K562 (cell line): ENCODE data around the gene PRELID3B. TPM values are rescaled to one million over a fixed set of nuclear protein-coding genes. Genes with fewer than 3 reads are reported as not detected.

Experiments
- ATAC-seq: fragments of 200-7000 bp; cut with Tn5 transposase; 3 replicates; pipeline ENCODE4 v1.9.1; 2020; ENCODE audit warnings: moderate library complexity
- BruUV-seq: library from RNA; stranded (reverse); fragments of 400-500 nt; replicated peaks from 2 replicates; lab custom pipeline; 2021; lab: Mats Ljungman, UMichigan
- CTCF ChIA-PET: fragments of 300-600 bp; formaldehyde crosslinking; extraction: SDS; loops from one replicate; lab custom pipeline; 2021; ENCODE audit warnings: low intra/inter-chr PET ratio; lab: Yijun Ruan, JAX
- POLR2A ChIA-PET: fragments of 300-600, 350-650 bp; sonication (Branson Sonifier 250); formaldehyde crosslinking; extraction: SDS; loops from one replicate; lab custom pipeline; 2021; ENCODE audit warnings: antibody characterized with exemption, inconsistent platforms; lab: Yijun Ruan, JAX
- DNase-seq, 4 experiments: peaks; one replicate each; pipeline versions ENCODE4 v3.0.0 to v3.0.0-alpha.2; 2011 to 2018; ENCODE audit warnings: low spot score in 3 of 4, mixed read lengths in 3 of 4; ENCODE audit errors: extremely low read depth in 1 of 4
- FAIRE-seq: peaks from 2 replicates; lab custom pipeline; 2011; peaks lifted over from hg19 to GRCh38; lab: Jason Lieb, UNC
- H2AFZ ChIP-seq: 2 replicates; pipeline ENCODE4 v1.6.0; 2011; ENCODE audit warnings: low read depth, low read length, control low read depth, inconsistent platforms
- H3K27ac ChIP-seq: fragments of 200-600 bp; 3 replicates; pipeline ENCODE4 v1.8.0; 2011; ENCODE audit warnings: low read depth, mild to moderate bottlenecking, control low read depth, inconsistent platforms, low read length, moderate library complexity, mixed read lengths; ENCODE audit errors: extremely low read depth
- H3K27me3 ChIP-seq, 2 experiments: fragments of 300-600 bp in 1 of 2; 2 replicates in 1 of 2; 3 replicates in 1 of 2; pipeline versions ENCODE4 v1.6.0 to v1.8.0; 2011; ENCODE audit warnings: inconsistent platforms in 2 of 2, low read length in 2 of 2, mild to moderate bottlenecking in 1 of 2, mixed read lengths in 1 of 2, moderate library complexity in 1 of 2; ENCODE audit not compliant: control insufficient read depth in 2 of 2, insufficient read depth in 2 of 2
- H3K36me3 ChIP-seq: fragments of 300-600 bp; 3 replicates; pipeline ENCODE4 v1.8.0; 2011; ENCODE audit warnings: mild to moderate bottlenecking, low read length, inconsistent platforms; ENCODE audit not compliant: control insufficient read depth, insufficient read depth
- H3K4me1 ChIP-seq, 2 experiments: fragments of 200-600 bp in 1 of 2; replicated peaks in 1 of 2; 2 replicates in 1 of 2; 3 replicates in 1 of 2; pipeline versions ENCODE4 v1.5.1 to v1.8.0; 2011; ENCODE audit warnings: inconsistent platforms in 2 of 2, low read length in 2 of 2, mild to moderate bottlenecking in 1 of 2, mixed read lengths in 1 of 2, moderate library complexity in 1 of 2; ENCODE audit not compliant: control insufficient read depth in 2 of 2, insufficient read depth in 2 of 2
- H3K4me2 ChIP-seq: 2 replicates; pipeline ENCODE4 v1.6.1; 2011; ENCODE audit warnings: low read length, control low read depth, inconsistent platforms, mixed read lengths; ENCODE audit not compliant: insufficient read depth
- H3K4me3 ChIP-seq: fragments of 200-600 bp; sonication (generic), shearing (Covaris generic); 2 replicates; pipeline ENCODE4 v1.5.1; 2016; ENCODE audit warnings: control low read depth, inconsistent platforms
- H3K79me2 ChIP-seq: fragments of 200-600 bp; 3 replicates; pipeline ENCODE4 v1.8.0; 2011; ENCODE audit warnings: low read length, inconsistent platforms; ENCODE audit not compliant: control insufficient read depth, insufficient read depth
- H3K9ac ChIP-seq, 2 experiments: 2 replicates each; pipeline versions ENCODE4 v1.6.0 to v1.6.1; 2011; ENCODE audit warnings: low read depth in 2 of 2, low read length in 2 of 2, control low read depth in 1 of 2, inconsistent platforms in 1 of 2, mild to moderate bottlenecking in 1 of 2, mixed read lengths in 1 of 2; ENCODE audit not compliant: insufficient read depth in 1 of 2
- H3K9me1 ChIP-seq: one replicate; pipeline ENCODE4 v1.6.0; 2011; ENCODE audit warnings: inconsistent platforms, mild to moderate bottlenecking, low read length, moderate library complexity; ENCODE audit not compliant: control insufficient read depth, insufficient read depth
- H3K9me3 ChIP-seq: replicated peaks from 2 replicates; pipeline ENCODE4 v1.5.1; 2011; ENCODE audit warnings: low read depth, low read length, inconsistent platforms; ENCODE audit not compliant: control insufficient read depth, insufficient read depth
- H4K20me1 ChIP-seq: replicated peaks from 2 replicates; pipeline ENCODE4 v1.6.1; 2011; ENCODE audit warnings: low read length, inconsistent platforms, mixed read lengths; ENCODE audit not compliant: control insufficient read depth, insufficient read depth
- CAMTA2 ChIP-seq: fragments of 250-450 bp; sonication (Bioruptor Pico); conservative IDR thresholded peaks from 2 replicates; pipeline ENCODE4 v1.5.1; 2022
- CHCHD3 ChIP-seq: fragments of 250-450 bp; sonication (Bioruptor Pico); IDR thresholded peaks from 2 replicates; pipeline ENCODE4 v2.1.2; 2022; ENCODE audit warnings: mild to moderate bottlenecking
- POLR2A ChIP-seq: fragments of 450-650 bp; conservative IDR thresholded peaks from 2 replicates; pipeline ENCODE4 v1.6.1; 2016
- POLR2AphosphoS5 ChIP-seq: IDR thresholded peaks from 2 replicates; pipeline ENCODE4 v1.6.1; 2011; ENCODE audit warnings: mild to moderate bottlenecking, low read depth, low read length, moderate library complexity; ENCODE audit not compliant: control insufficient read depth, insufficient read depth
- SIN3B ChIP-seq: fragments of 450-650 bp; IDR thresholded peaks from 2 replicates; pipeline ENCODE4 v1.6.1; 2017; ENCODE audit warnings: low read depth, mild to moderate bottlenecking, moderate library complexity
- SREBF1 ChIP-seq: fragments of 150-350 bp; IDR thresholded peaks from 2 replicates; pipeline ENCODE4 v1.6.1; 2014; ENCODE audit warnings: antibody characterized with exemption, low read depth, low read length, borderline replicate concordance
- WGBS: fragments of 100-300 bp; shearing (Covaris generic); methylation state at CpG from one replicate; pipeline ENCODE4 v1.1.6; 2016; ENCODE audit warnings: low coverage, mixed read lengths; ENCODE audit not compliant: insufficient coverage; ENCODE audit errors: missing lambda C conversion rate; 5-methylcytosine and 5-hydroxymethylcytosine counted together
- in situ Hi-C: fragments of 300-500 bp; cut with MboI; formaldehyde crosslinking; loops from 4 replicates; pipeline ENCODE4 v1.15.0; 2018; ENCODE audit warnings: inconsistent platforms, mixed read lengths
- intact Hi-C: fragments of 100-400 bp; cut with micrococcal nuclease; formaldehyde crosslinking; loops from 2 replicates; pipeline ENCODE4 v1.14.2; 2022
- polyA plus RNA-seq, 8 experiments: library from polyadenylated mRNA; depleted of rRNA in 4 of 8; stranded (reverse) in 5 of 8; unstranded in 3 of 8; fragments of >200 nt; fragmentation: Nextera tagmentation in 2 of 8; fragmentation: Illumina TruSeq in 1 of 8; extraction: Ambion mirVana in 2 of 8; extraction: Trizol in 1 of 8; gene quantifications; 2 replicates each; pipeline versions ENCODE4 v1.2.1 to v1.2.3, GENCODE V29; 2011 to 2014; ENCODE audit warnings: inconsistent platforms in 1 of 8, missing spikeins in 1 of 8
- total RNA-seq, 7 experiments: library from RNA; depleted of rRNA in 6 of 7; stranded (reverse); fragments of >200 nt in 6 of 7; fragmentation: Illumina TruSeq in 2 of 7; extraction: Trizol in 2 of 7; gene quantifications; 2 replicates each; pipeline versions ENCODE4 v1.2.1 to v1.2.3, GENCODE V29; 2011 to 2021; ENCODE audit warnings: low replicate concordance in 1 of 7

Gene PRELID3B
- total and polyA plus RNA-seq, 9 of the 15 experiments (the other 6 are each of a cell fraction or from before 2014, with no cell fraction given): 77.0 to 186 (median 101) TPM

DNA sequence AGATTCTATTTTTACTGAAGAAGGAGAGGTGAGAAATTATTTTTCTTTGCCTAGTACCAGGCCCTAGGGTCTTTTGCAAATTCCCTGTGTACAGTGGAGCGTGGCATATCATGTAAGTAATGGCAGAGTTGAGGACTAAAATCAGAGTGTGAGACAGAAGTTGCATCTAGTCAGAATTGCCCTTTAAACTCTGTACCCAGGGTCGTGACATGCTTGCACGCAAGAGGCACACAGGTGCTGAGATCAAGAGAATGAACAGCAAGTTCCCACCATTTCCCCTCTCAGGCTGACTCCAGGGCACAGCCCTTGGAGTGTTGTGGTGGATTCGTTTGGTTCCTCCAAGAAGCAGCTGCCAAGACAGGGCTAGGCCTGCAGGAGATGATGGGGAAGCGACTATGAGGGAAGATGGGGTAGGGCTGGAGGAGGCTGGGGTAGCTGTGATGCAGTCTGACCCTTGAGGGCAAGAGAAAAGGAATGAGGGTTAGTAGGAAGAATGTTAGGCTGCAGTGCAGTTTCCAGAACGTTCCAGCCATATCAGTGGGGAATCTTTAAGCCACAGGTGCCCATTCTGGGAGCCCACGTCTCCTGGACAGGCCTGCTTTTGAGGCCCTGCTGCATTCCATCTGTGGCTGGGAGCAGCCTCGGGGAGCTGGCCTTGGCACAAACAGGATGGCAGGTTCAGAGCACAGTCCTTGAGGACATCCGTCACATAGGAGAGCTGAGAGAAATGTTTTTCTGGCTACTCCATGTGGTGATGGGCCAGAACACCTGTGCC lies 54.6 kb downstream of the PRELID3B start:
- H3K36me3 ChIP-seq: peaks cover 93% of the 10 kb centered on the region
- no peak for FAIRE-seq
- H3K9ac ChIP-seq: no peak overlapping the region; a peak in 1 of 4 replicates
- no peaks in the 10 kb centered on the region for H3K27me3 ChIP-seq
- POLR2A ChIA-PET: interaction anchor here (0.6 to 1.0 kb wide), 4 partner anchors 10 to 943 kb away, joined by 3 to 4 read pairs (median 3); no protein-coding TSS in a partner anchor
- no peaks in the 10 kb centered on the region for H3K9me1 ChIP-seq
- no TSS peak for BruUV-seq
- TF ChIP-seq CAMTA2 (CRISPR knock-in tag) (no peak), POLR2AphosphoS5 (0 out of 2 replicates have a peak, but pooled peaks have one; percentile 12), SREBF1 (no peak)
- intact Hi-C loops: no loop called here
- no peaks in the 10 kb centered on the region; the same call in 1 of the 2 replicates for H4K20me1 ChIP-seq
- no peak overlapping the region for H2AFZ ChIP-seq
- H3K4me3 ChIP-seq: no peak overlapping the region
- no peak overlapping the region for H3K4me2 ChIP-seq
- ATAC-seq: no peak
- H3K27ac ChIP-seq: no peak overlapping the region
- in situ Hi-C loops: no loop called here
- H3K4me1 ChIP-seq: peaks cover 9 to 12% of the 10 kb centered on the region in 2 experiments; a peak in 4 of 5 replicates
- peaks cover 47% of the 10 kb centered on the region for H3K79me2 ChIP-seq
- 90% methylated on average over 9 of the region's 9 CpGs for WGBS
- CTCF ChIA-PET: no interaction called here
- no peaks in the 10 kb centered on the region for H3K9me3 ChIP-seq
- DNase-seq: no peak

DNA sequence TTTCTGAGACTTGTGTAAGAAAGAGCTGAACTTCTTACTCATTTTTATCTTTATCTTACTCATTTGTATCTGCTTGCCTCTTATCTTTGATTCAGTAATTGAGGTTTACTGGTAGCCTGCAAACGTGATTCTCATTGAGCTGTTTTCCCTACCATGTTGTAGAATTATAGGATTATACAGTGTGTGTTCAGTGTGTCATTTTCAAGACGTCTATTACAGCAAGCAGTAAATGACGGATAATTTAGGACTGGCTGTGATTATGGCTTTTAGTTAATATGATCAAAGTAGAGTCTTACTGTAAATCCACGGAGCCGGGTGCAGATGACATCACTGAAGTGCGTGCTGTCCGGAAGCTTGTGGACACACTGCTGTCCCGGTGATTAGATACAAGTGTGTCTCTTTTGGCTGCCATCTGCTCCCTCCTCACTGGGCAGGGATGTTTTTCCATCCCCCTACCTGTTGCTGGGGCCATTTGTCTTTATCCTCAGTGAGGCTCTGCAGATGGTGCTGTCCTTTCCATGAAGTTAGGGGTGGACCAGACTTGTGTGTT lies 55.5 kb downstream of the PRELID3B start:
- DNase-seq (no peak), FAIRE-seq (no peak), ATAC-seq (no peak)
- WGBS: 90% methylated on average over 8 of the region's 8 CpGs
- Histone ChIP-seq H3K9me1 (no peaks in the 10 kb centered on the region), H3K4me1 (peaks cover 17 to 19% of the 10 kb centered on the region in 2 experiments; a peak in 4 of 5 replicates), H3K9me3 (no peaks in the 10 kb centered on the region), H3K36me3 (peaks cover 91% of the 10 kb centered on the region), H3K9ac (no peak overlapping the region), H3K4me3 (no peak overlapping the region), H3K27me3 (no peaks in the 10 kb centered on the region), H4K20me1 (peaks cover 5% of the 10 kb centered on the region; the same call in 1 of the 2 replicates), H3K4me2 (no peak overlapping the region), H3K79me2 (peaks cover 56% of the 10 kb centered on the region), H2AFZ (no peak overlapping the region), H3K27ac (no peak overlapping the region)
- ChIA-PET POLR2A (interaction anchor here (1.0 kb wide), 1 partner anchor 34 kb away, joined by 4 read pairs; no protein-coding TSS in a partner anchor), CTCF (no interaction called here)
- no TSS peak for BruUV-seq
- TF ChIP-seq SIN3B (no peak), CHCHD3 (CRISPR knock-in tag) (no peak), POLR2A (no peak)
- in situ Hi-C loops (no loop called here), intact Hi-C loops (no loop called here)
